IPS-15b (cell line): ENCODE measurements around the gene RNF114.
"Not testable (repeated sequence)": the region's sequence is repeated elsewhere in the genome, so short reads cannot be mapped to it uniquely, and the experiment has no call there.

Experiments
- H3K27me3 ChIP-seq: one replicate; pipeline ENCODE4 v1.6.1; 2013; ENCODE audit warnings: low read length; ENCODE audit not compliant: control insufficient read depth, insufficient read depth
- H3K36me3 ChIP-seq: one replicate; pipeline ENCODE4 v1.6.1; 2013; ENCODE audit warnings: low read length; ENCODE audit not compliant: control insufficient read depth, insufficient read depth
- H3K4me1 ChIP-seq: one replicate; pipeline ENCODE4 v1.6.1; 2013; ENCODE audit warnings: mild to moderate bottlenecking, low read length; ENCODE audit not compliant: control insufficient read depth, insufficient read depth
- H3K4me3 ChIP-seq: one replicate; pipeline ENCODE4 v1.5.1; 2013; ENCODE audit warnings: low read depth, low read length
- H3K9ac ChIP-seq: one replicate; pipeline ENCODE4 v1.6.1; 2013; ENCODE audit warnings: low read depth, mild to moderate bottlenecking, low read length
- H3K9me3 ChIP-seq: one replicate; pipeline ENCODE4 v1.6.1; 2013; ENCODE audit warnings: mild to moderate bottlenecking, low read length; ENCODE audit not compliant: control insufficient read depth, insufficient read depth

The RNF114 gene

DNA sequence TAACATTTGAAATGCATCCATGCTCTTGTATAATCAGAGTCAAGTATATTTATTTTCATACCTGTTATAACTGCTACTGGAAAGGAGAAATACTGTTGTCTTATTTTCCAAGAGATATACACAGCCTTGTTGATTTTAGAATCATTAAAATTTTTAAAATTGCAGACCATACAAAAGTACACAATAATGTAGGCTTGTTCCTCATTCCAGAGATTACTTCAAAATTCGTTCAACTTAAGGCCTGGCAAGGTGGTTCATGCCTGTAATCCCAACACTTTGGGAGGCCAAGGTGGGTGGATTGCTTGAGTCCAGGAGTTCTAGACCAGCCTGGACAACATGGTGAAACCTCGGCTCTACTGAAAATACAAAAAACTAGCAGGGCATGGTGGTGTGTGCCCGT is 6.1 kb downstream of the RNF114 start:
- Histone ChIP-seq H3K4me3 (no peak overlapping the region), H3K9me3 (no peaks in the 10 kb centered on the region), H3K9ac (no peak overlapping the region), H3K27me3 (no peaks in the 10 kb centered on the region), H3K36me3 (peaks cover 28% of the 10 kb centered on the region), H3K4me1 (peaks cover 10% of the 10 kb centered on the region)

DNA sequence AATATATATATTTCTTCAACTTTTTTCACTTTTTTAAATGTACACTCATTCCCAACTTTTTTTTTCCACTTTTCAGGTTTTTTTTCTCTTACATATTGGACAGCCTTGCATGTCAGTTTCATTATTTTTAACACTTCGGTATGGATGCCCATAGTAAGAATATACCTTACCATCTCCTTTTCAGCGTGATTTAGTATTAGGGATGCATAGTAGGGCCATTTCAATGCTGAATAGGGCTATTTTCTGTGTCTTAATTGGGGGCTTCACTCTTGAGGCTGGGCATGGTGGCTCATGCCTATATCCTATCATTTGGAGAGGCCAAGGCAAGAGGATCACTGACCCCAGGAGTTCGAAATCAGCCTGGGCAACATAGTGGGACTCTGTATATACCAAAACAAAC is 6.7 kb downstream of the RNF114 start:
- no peak overlapping the region for H3K9ac ChIP-seq
- peaks cover 4% of the 10 kb centered on the region for H3K4me1 ChIP-seq
- H3K27me3 ChIP-seq: no peaks in the 10 kb centered on the region
- no peaks in the 10 kb centered on the region for H3K9me3 ChIP-seq
- no peak overlapping the region for H3K4me3 ChIP-seq
- H3K36me3 ChIP-seq: peaks cover 30% of the 10 kb centered on the region

DNA sequence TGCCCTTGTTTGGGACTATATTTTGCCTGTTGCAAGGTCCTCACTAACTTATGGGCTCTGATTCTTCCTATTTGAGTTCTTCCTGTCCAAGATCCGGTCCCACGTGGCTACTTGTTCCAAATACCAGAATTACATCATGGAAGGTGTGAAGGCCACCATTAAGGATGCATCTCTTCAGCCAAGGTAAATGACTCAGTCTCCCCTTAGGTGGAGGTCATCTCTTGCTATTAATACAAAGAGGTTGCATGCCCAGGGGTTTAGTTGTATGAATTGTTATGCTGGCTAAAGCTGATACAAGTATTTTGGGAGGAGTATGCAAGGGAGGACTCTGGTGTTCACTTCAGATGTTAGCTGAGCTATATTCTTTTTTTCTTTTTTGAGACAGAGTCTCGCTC is 9.1 kb downstream of the RNF114 start:
- Histone ChIP-seq H3K36me3 (peaks cover 48% of the 10 kb centered on the region), H3K9me3 (no peaks in the 10 kb centered on the region), H3K27me3 (no peaks in the 10 kb centered on the region), H3K4me1 (no peaks in the 10 kb centered on the region), H3K9ac (no peak overlapping the region), H3K4me3 (no peak overlapping the region)

DNA sequence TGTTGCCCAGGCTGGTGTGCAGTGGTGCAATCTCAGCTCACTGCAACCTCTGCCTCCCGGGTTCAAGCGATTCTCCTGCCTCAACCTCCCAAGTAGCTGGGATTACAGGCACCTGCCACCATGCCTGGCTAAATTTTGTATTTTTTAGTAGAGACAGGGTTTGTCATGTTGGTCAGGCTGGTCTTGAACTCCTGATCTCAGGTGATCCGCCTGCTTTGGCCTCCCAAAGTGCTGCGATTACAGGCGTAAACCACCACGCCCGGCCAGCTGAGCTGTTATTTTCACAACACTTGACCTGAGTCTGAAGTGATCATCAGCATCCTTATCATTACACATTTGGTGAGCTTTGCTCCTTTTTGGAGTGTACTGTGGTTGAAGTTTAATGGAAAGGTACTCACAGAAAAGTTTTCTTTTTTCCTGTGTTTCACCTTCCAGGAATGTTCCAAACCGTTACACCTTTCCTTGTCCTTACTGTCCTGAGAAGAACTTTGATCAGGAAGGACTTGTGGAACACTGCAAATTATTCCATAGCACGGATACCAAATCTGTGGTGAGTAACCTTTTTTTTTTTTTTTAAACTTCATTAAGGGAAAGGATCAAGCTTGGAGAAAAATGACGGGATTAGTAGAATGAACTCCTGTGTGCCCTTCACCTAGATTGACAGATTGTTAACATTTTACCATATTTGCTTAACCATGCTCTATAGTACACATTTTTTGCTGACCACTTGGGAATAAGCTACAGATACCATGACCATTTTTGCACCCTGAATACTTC is 9.7 kb downstream of the RNF114 start:
- Histone ChIP-seq H3K9me3 (no peaks in the 10 kb centered on the region), H3K4me1 (no peaks in the 10 kb centered on the region), H3K9ac (no peak overlapping the region), H3K27me3 (no peaks in the 10 kb centered on the region), H3K4me3 (no peak overlapping the region), H3K36me3 (peaks cover 52% of the 10 kb centered on the region)

DNA sequence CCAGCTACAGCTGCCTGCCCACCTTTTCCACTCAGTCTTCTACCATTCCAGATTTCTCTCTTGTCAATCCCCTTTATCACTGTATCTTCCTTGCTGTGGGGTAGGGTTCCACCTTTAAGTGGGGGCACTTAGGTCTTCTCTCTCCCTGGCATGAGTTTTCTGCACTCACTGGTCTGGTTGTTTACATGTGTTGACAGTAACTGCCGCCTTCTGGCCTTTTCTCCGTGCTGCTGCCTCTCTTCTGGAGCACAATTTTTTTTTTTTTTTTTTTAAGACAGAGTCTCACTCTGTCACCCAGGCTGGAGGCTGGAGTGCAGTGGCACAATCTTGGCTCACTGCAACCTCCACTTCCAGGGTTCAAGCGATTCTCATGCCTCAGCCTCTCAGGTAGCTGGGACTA is 12.0 kb downstream of the RNF114 start:
- Histone ChIP-seq H3K4me3 (no peak overlapping the region), H3K4me1 (no peaks in the 10 kb centered on the region), H3K27me3 (no peaks in the 10 kb centered on the region), H3K9me3 (no peaks in the 10 kb centered on the region), H3K9ac (no peak overlapping the region), H3K36me3 (peaks cover 52% of the 10 kb centered on the region)

DNA sequence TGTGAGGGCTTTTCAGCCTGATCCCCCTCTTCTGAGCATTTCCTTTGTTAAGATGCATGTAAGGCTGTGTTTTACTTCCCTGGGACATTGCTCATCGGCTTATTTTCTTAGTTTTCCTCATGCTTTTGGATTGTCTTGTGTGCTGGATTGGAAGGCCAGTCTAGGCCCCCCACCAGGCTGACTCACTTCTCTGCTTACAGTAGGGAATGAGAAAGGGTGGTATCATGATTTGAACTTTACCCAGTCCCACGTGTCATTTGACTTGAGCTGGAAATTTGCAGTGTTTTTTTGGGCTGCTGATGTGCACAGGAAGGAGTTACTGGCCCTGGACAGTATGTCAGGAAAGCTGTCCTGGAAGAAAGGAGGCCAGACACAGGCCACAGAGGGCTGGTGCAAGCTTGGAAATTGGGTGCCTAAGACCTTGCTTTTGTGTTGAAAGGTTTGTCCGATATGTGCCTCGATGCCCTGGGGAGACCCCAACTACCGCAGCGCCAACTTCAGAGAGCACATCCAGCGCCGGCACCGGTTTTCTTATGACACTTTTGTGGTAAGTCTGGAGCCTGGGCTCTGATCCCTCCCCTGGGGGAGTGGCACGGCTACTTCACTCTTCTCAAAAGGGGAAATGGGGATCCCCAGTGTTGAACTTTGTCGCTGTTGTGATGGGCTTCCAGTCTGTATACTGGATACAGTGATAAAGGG is 12.8 kb downstream of the RNF114 start:
- no peak overlapping the region for H3K9ac ChIP-seq
- no peaks in the 10 kb centered on the region for H3K9me3 ChIP-seq
- no peaks in the 10 kb centered on the region for H3K27me3 ChIP-seq
- H3K36me3 ChIP-seq: peaks cover 51% of the 10 kb centered on the region
- no peak overlapping the region for H3K4me3 ChIP-seq
- no peaks in the 10 kb centered on the region for H3K4me1 ChIP-seq

DNA sequence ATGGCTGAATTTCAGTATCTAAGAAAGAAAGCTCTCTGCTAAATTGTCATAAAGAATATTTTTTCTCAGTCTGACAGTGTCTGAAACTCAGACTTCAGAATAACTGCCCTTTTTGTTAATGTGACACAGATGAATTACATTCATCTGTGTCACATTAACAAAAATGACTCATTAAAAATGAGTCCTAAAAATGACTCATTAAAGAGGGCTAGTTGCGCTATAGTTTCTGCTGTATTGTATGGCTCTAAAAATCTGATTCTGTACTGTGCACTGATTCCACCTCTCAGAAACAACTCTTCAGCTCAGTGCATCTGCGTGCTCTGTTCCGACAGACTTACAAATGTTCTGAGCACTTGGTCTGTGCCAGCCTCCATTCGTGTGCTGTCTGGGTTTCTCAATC is 15.0 kb downstream of the RNF114 start:
- no peaks in the 10 kb centered on the region for H3K27me3 ChIP-seq
- no peaks in the 10 kb centered on the region for H3K4me1 ChIP-seq
- H3K4me3 ChIP-seq: no peak overlapping the region
- no peaks in the 10 kb centered on the region for H3K9me3 ChIP-seq
- H3K9ac ChIP-seq: no peak overlapping the region
- peaks cover 51% of the 10 kb centered on the region for H3K36me3 ChIP-seq

DNA sequence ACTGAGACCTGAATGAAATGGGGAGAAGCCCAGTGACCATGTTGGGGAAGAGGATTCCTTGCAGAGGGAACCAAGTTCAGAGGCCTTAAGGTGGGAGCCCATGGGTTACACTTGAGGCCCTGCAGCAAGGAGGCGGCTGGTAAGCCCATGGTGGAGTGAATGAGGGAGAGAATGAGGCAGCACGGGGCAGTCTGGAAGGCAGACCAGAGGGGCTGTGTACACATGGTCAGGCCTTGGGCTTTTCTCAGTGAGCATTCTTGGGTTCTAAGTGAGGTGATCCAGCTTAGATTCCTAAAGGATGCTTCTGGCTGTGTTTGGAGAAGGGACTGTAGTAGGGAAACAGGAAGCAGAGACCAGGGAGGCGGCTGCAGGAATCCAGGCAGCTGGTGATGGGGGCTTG is 19.0 kb downstream of the RNF114 start:
- no peaks in the 10 kb centered on the region for H3K4me1 ChIP-seq
- no peak overlapping the region for H3K9ac ChIP-seq
- H3K36me3 ChIP-seq: peaks cover 34% of the 10 kb centered on the region
- no peaks in the 10 kb centered on the region for H3K27me3 ChIP-seq
- H3K9me3 ChIP-seq: no peaks in the 10 kb centered on the region
- H3K4me3 ChIP-seq: no peak overlapping the region

DNA sequence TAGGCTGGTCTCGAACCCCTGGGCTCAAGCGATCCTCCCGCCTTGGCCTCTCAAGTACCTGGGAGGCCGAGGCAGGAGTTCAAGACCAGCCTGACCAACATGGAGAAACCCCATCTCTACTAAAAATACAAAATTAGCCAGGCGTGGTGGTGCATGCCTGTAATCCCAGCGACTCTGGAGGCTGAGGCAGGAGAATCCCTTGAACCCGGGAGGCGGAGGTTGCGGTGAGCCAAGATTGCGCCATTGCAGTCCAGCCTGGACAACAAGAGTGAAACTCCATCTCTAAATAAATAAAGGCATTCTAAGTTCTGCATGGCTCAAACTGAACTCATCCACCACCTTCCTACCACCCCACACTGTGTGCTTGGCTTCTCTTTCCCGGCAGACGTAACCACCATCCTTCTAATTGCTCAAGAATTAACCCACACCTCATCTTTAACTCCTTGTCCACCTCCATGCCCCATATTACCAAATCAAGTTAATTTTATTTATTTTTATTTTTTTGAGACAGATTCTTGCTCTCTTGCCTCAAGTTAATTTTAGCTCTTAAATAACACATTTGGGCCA is 19.7 kb downstream of the RNF114 start:
- H3K4me3 ChIP-seq, H3K9me3 ChIP-seq, H3K27me3 ChIP-seq, H3K4me1 ChIP-seq, H3K9ac ChIP-seq: not testable (repeated sequence)
- peaks cover 28% of the 10 kb centered on the region for H3K36me3 ChIP-seq

DNA sequence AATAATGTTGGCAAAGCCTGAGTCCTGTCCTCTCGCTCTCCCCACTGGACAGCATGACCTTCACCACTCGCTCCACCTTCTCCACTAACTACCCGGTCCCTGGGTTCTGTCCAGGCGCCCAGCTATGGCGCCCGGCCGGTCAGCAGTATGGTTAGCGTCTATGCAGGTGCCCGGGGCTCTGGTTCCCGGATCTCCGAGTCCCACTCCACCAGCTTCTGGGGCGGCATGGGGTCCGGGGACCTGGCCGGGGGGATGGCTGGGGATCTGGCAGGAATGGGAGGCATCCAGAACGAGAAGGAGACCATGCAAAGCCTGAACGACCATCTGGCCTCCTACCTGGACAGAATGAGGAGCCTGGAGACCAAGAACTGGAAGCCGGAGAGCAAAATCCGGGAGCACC is 20.5 kb downstream of the RNF114 start:
- Histone ChIP-seq H3K4me3 (no peak overlapping the region), H3K27me3 (no peaks in the 10 kb centered on the region), H3K36me3 (peaks cover 26% of the 10 kb centered on the region), H3K9ac (no peak overlapping the region), H3K9me3 (no peaks in the 10 kb centered on the region), H3K4me1 (no peaks in the 10 kb centered on the region)

DNA sequence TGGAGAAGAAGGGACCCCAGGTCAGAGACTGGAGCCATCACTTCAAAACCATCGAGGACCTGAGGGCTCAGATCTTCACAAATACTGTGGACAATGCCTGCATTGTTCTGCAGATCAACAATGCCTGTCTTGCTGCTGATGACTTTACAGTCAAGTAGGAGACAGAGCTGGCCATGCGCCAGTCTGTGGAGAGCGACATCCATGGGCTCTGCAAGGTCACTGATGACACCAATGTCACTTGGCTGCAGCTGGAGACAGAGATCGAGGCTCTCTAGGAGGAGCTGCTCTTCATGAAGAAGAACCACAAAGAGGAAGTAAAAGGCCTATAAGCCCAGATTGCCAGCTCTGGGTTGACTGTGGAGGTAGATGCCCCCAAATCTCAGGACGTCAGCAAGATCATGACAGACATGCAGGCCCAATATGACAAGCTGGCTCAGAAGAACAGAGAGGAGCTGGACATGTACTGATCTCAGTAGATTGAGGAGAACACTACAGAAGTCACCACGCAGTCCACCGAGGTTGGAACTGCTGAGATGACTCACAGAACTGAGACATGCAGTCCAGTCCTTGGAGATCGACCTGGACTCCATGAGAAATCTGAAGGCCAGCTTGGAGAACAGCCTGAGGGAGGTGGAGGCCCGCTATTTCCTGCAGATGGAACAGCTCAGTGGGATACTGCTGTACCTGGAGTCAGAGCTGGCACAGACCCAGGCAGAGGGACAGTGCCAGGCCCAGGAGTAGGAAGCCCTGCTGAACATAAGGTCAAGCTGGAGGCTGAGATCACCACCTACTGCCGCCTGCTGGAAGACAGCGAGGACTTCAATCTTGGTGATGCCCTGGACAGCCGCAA is 21.1 kb downstream of the RNF114 start:
- not testable (repeated sequence) for H3K9ac ChIP-seq, H3K4me3 ChIP-seq, H3K27me3 ChIP-seq, H3K9me3 ChIP-seq, H3K4me1 ChIP-seq
- peaks cover 20% of the 10 kb centered on the region for H3K36me3 ChIP-seq
